OCI-M1 (cell line): ENCODE data around the gene SIN3B.
A peak's percentile ranks its signal among the peaks of the same experiment; 100 is the strongest.

Experiments
- DNase-seq: peaks from one replicate; lab custom pipeline; 2025; lab: John Stamatoyannopoulos, UW

SIN3B gene

GRCh38 chr19:16889366-16889882 lies 60.2 kb downstream of the SIN3B start:
- peak; percentile 46 for DNase-seq

- no peak for DNase-seq
Measured at GRCh38 chr19:16889883-16890460, 60.8 kb downstream of the SIN3B start.

- DNase-seq, result peak; percentile 82
Measured at GRCh38 chr19:16890461-16891184, 61.4 kb downstream of the SIN3B start.

- no peak for DNase-seq
Measured at GRCh38 chr19:16891696-16892382, 62.6 kb downstream of the SIN3B start.

- no peak for DNase-seq
Measured at GRCh38 chr19:16892436-16892835, 63.2 kb downstream of the SIN3B start.

- DNase-seq, result no peak
Measured at GRCh38 chr19:16892868-16893685, 63.9 kb downstream of the SIN3B start.

GRCh38 chr19:16893686-16893989 lies 64.4 kb downstream of the SIN3B start:
- DNase-seq, result no peak

- no peak for DNase-seq
Measured at GRCh38 chr19:16894080-16894479, 64.9 kb downstream of the SIN3B start.

GRCh38 chr19:16895467-16896145 lies 66.4 kb downstream of the SIN3B start:
- no peak for DNase-seq

GRCh38 chr19:16896146-16897028 lies 67.2 kb downstream of the SIN3B start:
- peak; percentile 95 for DNase-seq

GRCh38 chr19:16897029-16897855 lies 68.0 kb downstream of the SIN3B start:
- DNase-seq, result peak; percentile 98

GRCh38 chr19:16897856-16898161 lies 68.6 kb downstream of the SIN3B start:
- DNase-seq, result no peak

GRCh38 chr19:16898361-16899015 lies 69.3 kb downstream of the SIN3B start:
- no peak for DNase-seq

- DNase-seq, result peak; percentile 84
Measured at GRCh38 chr19:16899566-16900075, 70.4 kb downstream of the SIN3B start.

- peak; percentile 48 for DNase-seq
Measured at GRCh38 chr19:16901491-16902175, 72.4 kb downstream of the SIN3B start.

GRCh38 chr19:16902545-16902944 lies 73.3 kb downstream of the SIN3B start:
- no peak for DNase-seq

GRCh38 chr19:16903347-16903746 lies 74.1 kb downstream of the SIN3B start:
- no peak for DNase-seq

- DNase-seq, result no peak
Measured at GRCh38 chr19:16904599-16904998, 75.4 kb downstream of the SIN3B start.

- no peak for DNase-seq
Measured at GRCh38 chr19:16908759-16909158, 79.6 kb downstream of the SIN3B start.
